ENCODE measurements around the gene TTC28.

The TTC28 gene

DNA sequence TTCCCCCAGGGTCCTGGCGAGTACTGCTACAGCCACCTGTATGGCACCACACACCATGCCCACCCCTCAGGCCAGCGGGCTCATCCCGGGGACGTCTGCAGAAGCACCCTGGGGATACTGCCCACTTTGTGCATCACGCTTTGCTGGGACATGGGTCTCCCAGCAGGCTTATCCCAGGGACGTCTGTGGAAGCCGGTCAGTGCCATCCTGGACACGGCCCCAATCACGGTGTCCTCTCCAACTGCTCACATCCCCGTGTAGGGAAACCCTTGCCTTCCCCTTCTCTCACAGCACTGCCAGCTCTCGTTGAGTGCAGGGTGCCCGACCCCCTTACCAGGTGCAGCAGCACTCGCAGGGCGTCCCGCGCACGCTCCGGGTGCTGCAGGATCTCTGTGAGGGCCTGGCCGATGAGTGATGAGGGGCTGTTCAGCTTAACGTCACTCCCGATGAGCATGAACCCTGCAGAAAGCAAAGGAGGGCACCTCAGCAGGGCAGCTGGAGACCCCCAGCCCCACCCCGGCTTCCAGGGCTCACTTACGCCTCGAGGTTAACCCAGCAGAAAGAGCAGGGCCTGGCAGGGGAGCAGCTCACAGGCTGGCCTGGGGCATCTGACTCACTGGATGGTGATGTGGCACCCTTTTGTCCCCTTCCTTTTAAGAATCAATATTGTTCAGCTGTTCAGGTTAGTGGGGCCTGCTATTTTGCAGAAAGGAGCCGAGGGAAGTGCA is 683.7 kb downstream of the TTC28 start:
- DNase-seq: no peak

DNA sequence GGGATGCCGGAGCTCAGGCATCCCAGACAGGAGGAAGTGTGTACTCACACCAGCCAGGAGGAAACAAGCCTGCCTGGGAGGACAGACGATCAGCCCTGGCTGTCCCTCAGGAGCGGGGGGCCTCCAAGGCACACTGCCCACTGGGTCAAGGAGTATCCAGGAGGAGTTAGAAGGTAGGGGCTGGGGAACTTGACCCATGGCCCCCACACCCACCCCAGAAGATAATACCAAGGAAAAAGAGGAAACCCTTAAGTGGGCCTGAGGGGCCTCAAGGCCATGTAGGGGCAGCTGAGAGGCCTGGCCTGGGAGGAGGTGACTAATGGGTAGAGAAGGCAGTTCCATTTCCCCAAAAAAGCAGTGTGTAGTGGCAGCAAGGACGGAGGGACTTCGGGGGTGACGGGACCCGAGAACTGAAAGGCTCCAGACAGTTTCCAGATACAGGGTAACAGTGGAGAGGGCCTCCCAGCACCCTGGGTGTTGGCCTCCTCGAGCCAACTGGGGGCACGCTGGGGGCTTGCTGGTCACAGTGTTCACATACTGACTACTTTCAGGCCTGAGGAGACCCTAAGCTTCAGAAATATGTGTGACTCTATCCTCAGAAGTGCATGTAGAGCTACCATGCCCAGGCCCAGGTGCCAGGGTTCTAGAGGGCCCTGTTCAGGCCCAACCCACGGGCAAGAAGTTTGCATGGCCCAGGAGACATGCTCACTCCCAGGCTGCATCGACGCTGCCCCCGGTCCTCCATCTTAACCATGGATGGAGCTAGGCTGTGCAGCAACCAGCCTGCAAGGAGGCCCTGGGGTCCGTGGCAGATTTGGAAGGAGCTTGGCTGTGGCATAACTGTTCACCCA is 684.9 kb downstream of the TTC28 start:
- DNase-seq: peak; percentile 15

DNA sequence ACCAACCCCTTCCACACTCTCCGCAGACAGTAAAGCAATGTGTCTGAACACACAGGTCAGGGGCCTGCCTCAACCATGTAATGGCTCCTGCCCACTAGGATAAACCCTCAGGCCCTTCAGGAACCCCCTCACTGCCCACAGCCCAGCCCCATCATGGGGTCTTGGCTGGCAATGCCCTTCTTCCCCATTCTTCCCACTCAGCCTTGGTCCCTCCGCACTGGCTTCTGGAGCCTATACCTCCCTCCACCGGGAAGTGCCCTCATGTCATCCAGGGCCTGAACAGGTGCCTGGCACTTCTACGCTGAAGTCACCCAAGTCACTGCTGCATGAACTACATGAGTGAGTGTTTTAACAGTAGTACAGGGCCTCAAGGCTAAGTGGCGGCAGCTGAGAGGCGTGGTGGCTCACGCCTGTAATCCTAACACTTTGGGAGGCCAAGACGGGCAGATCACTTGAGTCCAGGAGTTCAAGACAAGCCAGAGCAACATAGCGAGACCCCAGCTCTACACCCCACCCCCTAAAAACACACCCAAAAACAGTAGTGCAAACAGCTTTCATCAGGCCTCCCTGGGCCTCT is 685.8 kb downstream of the TTC28 start:
- DNase-seq: no peak

DNA sequence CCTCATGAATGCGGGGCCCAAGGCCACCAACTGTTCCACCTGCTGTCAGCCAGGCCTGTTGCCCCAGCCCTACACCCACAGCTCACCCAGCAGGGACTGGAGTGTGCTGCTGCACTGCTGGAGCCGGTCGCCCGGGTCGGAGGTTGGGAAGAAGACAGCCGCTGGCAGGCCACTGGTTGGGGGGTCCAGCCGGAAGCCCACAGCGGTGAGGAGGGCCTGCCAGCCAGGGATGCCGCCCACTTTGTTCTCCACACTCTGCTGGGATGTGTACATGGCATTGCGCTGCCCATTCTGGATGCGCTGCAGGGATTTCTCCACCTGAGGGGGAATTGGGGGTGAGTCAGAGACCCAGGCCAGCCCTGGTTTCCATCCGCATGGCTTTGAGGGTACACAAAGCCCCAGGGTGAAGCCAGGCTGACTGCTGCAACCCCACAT is 686.4 kb downstream of the TTC28 start:
- no peak for DNase-seq

DNA sequence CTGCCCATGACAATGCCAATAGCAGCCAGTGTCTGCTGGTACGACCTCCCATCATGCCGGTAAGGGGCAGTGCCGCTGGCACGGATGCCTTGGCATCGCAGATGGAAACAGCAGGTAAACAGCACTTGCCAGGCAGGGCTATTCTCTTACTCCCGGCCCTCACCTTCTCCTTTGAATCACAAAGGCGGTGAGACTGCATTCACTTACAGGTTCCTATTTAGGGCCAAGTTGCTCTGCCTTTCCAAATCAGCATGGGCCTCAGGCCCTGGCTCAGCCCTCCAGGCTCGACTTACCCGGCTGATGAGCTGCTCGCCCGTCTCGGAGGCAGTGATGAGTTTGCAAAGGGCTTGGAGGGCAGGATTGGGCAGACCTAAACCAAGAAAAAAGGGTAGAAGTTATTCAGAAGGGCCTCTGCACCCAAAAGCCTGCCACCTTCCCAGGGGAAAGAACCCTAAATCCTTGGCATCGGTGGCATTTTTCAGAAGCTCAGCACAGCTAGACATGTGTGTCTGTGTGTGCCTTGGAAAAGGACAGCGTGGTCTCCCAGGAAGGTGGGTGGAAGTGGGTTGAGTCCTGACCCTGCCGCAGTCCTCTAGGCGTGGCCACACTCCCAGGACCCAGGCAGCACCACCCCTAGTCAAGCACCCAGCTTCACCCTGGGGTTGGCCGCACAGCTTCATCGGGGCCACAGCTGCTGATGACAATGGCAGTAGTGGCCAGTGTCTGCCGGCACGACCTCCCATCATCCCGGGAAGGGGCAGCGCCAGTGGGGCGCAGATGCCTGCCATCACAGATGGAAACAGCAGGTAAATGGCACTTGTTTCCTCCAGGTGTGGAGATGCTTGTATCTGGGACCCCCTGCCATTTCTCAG is 687.1 kb downstream of the TTC28 start:
- DNase-seq: no peak

DNA sequence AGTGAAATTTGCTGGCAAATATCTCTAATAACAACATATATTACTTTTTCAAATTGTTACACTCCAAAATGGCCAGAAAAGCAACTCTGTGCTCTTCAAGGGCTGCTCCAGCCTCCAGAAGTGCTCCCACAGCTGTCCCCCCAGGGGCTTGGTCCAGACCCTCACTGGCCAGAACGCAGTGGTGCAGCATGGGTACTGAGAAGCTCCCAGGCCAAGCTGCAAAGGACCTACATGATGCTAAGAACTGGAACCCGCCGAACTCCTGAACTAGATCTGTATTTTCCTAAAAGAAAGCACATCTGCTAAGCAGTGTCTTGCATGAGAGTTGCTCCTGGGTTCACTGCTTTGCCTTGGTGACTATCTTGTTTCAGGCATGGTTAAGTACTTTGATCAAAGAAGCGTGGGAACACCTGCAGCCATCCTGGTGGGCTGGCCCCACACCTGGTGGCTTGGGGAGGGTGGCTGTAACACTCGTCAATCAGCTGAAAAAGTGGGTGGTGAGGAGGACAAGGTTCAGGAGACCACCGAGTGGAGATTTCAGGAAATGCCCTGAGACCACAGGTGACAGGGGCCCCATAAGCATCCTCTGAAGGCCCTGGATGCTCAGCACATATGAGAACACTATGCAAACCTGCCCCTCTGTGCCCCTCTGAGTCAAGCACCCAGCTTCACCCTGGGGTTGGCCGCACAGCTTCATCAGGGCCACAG is 687.9 kb downstream of the TTC28 start:
- DNase-seq: no peak

DNA sequence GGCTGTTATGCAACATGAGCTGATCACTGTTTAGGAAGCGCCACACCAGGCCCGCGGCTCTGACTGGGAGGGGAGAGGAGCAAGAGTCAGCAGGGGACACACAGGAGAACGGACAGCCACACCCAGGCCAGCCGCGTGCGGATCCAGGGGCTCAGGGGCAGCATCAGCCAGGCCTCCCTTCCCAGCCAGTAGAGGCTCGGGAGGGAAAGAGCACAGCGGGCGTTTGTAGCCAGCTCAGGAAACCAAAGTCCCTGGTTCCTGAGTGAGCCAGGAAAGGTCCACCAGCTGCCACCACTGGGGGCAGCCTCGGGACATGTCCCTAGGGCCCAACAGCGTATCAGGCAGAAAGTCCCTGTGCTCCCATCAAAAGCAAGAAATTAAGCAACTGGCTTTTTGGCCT is 688.8 kb downstream of the TTC28 start:
- peak; percentile 19 for DNase-seq

DNA sequence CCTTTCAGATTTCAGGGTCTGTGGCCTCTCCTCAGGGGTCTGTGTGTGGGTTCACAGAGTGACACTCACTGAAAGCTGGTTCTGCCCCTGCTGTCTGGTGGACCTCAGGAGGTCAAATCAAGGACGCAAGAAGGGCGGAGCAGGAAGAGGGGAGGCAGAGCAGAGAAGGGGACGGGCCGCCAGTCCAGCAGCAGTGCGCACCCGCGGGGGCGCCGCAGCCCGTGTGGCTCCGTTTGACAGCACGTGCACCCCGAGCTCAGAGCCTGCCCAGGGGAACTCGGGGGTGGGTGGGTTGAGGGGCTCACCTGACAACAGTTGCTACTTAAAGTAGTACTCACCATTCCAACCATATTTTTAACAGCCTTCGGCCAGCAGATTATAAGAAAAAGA is 689.2 kb downstream of the TTC28 start:
- DNase-seq: no peak

DNA sequence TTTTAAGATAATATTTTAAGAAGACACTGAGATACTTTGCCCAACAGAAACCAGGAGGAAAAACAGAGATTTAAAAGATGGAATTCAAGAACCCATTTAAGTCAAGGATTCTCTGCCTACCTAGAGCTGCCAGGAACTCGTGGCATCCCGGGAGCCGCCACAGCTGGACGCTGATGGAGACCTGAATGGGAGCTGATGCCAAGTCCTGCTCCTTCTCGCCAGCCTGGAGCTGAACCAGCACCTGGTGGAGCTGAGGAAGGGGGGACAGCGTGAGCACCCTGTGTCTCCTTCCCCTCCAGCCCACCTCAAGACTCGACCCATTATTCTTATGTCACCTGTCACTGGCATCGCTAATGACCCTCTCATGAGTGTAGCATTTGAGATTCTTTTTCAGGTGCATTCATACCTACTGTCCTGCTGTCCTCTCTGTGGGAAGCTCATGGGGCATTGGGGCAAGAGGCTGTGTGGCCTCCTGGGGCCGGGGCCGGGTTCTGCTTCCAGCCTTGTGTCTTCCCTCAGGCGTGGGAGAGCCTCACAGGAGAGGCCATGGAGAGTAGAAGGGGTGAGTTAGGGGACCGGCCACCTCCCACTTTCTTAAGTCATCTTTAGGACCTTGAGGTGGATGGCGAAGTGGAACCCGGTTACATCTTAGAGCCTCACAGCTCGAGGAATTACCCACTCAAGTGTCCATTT is 689.7 kb downstream of the TTC28 start:
- no peak for DNase-seq

DNA sequence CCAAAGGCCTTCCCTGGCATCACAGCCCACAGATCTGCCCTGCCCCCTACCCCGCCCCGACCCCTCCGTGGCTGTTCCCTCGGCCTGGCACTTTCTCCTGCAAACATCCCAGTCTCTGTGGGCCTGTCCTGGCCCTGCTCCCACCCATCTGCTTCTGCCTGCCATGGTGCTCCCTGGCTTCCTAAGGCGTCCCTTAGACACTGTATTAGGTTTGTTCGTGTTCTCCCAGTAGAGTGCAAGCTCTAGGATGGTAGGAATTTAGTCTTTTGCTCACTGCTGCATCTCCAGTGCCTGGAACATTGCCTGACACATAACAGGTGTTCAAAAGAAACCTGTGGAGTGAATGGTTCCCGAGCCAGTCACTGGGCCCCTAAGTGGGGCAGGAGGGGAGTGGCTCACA is 690.9 kb downstream of the TTC28 start:
- DNase-seq: no peak

DNA sequence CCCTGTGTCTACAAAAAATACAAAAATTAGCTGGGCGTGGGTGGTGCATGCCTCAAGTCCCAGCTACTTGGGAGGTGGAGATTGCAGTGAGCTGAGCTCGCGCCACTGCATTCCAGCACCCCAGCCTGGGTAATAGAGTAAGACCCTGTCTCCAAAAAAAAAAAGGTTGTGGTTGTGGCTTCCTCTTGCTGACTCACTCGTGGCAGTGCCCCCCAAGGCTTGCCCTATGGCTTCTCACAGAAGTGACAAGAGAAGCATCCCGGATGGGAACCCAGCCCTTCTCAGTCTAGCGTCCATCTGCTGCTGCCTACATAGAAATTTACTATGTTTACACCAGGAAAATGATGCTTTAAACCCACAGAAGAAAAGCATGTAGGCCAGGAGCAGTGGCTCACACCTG is 692.1 kb downstream of the TTC28 start:
- no peak for DNase-seq

DNA sequence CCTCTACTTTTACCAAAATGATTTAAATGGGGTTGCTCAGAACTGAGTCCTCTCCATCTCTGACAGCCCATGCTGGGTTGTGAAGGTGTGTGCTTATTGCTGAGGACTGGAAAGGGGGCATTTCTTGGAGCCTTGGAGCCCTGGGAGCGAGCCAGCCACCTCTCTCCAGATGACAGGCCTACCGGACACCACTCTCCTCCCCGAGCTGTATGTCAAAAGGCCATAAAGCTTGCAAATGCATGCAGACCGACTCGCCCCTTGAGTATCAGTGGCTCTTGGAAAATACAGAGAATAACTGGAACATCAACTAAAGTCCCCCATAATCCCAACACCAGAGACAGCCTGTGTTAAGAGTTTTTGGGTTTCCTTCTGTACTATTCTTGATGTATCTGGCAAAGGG is 692.7 kb downstream of the TTC28 start:
- no peak for DNase-seq

DNA sequence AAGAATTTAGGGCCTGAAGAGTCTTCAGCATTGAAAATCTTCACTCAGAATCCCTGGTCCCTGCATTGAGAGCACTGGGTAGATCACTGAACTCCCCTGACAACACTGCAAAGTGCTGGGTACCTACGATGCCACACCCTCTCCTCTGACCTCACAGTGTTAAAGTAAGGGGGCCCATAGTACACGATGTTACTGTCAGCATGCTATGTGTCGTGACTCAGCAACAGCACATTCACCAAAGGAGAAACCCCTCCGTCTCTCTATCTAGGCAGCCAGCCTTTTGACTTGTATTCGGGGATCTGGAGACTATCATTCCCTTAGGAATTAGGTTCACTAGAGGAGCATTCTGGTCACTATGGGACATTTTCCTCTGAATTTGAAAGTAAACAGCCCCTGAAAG is 693.2 kb downstream of the TTC28 start:
- no peak for DNase-seq

DNA sequence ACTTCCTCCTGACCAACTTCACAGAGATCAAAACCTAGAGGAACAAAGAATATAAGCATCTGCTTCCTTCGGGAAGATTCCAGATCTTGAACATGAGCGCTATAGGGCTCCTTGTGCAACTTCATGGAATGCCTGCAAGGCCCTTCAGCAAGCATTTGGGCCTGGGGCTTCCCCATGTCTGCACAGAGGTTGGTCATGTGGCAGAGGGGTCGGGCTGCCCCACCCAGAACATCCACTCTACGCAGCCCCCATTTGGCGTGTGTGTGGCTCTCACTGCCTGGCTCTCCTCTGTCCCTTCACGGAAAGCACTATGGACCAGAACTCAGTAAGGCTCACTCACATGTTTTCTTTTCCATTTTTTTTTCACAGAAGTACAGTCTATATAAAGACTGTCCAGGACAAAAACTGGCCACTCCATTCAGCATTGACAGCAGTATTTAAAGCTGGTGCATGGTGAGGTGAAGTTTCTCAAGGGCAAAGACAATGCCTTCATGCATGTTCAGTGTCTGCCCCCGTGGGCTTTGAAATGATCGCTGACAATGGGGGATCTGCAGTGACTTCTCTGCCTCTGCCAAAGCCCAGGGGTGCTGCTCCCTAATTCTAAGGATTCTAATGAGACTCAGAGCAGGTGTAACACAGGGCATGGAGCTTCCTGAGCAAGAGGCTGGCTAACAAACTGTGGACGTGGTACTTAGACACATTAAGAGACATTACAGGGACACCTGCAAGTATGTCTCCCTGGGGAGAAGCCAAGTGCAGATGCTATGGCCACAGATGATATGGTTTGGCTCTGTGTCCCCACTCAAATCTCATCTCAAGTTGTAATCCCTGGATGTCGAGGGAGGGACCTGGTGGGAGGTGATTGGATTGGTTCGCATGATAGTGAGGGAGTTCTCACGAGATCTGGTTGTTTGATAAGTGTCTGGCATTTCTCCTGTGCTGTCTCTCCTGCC is 694.0 kb downstream of the TTC28 start:
- DNase-seq: no peak

DNA sequence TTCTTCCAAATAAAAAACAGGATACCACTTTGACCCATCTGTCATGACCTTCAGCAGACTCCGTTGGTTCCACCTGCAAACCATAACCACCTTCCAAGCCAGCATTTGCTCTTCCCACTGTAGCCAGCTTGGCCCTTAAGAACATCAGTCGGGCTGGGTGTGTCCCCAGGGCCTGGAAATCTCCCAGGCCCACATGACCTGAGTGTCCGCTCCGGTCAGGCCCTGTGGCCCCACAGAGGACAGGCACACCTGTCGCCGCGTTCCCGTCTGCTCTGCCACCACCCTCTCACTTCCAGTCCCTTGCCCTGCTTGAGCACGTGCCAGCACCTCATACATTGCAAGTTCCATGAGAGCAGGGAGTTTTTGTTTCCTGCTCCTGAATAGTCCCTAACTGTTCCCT is 694.9 kb downstream of the TTC28 start:
- DNase-seq: no peak

DNA sequence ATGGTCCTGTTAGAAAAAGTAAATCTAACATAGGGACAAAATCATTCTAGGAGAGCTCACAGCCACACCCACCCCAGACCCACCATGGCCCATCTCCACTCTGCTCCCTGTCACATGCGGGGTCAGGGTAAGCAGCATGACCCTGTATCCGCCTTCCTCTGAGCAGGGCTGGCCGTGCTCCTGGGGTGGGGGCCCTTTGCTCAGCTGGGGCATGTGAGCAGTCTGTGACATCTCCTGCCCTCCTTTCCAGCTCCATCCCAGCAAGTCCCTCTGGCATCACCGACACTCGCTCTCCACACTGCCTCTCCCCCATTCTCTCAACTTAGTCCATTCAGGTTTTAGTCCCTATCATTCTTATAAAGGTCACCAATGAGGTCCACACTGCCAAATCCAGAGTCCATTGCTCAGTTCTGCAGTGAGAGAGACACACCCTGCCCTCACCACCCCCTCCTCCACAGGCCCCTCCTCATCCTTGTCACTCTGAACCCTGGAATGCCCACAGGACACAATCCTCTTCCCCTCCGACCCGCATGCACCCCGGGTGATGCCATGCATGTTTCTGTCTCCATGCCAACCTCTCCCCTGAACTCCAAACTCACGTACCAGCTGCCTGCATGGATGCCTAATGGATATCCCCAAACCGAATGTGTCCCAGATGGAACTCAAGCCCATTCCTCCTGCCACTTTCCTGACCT is 695.5 kb downstream of the TTC28 start:
- no peak for DNase-seq

DNA sequence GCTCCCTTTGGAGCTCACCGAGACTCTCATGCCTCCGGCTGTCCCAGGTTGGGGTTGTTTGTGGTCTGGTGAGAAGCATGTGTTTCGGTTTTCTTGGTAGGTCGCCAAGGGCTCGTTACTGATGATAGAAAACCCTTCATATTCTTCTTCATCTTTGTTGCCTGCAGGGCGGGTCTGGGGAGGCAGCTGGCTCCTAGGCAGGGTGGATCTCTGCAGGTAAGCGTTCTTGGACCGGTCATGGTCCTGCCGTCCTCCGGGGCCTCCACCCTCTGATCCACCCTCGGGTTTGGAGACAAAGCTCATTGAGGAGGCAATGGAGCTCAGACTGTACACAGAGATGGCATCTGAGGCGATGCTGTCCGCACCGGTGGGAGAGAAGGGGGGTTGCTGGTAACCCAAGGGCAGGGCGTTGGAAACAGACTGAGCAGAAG is 696.3 kb downstream of the TTC28 start:
- no peak for DNase-seq

DNA sequence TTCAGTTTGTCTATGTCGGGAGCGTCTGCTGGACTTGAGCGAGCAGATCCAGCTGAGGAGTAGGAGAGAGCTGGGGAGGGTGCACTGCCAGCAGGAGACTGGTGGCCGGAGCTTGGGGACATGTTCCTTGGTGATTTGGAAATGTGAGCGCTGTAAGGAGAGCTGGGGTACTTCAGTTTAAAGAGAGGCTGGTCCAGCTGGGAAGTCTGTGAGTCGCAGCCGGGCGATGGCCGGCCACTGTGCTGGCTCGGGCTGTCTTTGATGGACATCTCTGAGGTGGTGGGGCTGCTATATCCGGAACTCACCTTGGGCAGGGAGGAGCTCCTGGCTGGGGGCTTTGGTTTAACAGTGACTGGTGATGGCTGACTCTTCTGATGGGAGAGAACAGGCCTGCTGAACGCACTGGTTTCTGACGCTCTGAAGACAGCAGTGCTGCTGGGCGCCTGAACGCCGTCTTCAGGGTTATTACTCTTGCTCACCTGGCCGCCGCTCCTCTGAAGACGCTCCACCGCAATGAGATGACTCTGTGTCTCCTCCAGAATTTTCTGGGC is 696.9 kb downstream of the TTC28 start:
- DNase-seq: no peak

DNA sequence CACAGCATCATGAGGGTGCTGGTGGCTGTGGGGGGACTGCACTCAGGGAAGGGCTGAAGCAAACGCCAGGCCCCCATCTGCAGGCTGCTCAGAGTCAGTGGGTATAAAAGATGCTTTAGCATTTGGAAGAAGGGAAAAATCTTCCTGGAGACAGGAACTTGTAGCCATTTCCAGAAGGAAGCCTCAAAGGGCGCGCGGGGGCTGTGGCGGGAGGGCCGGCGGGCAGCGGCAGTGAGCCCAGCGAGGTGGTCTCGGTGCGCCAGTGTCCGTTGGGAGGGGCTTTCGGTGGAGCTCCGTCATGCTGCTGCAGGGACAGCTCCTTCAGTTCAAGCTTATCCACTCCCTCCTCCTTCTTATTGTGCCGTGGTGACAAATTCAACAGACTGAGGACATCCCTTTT is 697.5 kb downstream of the TTC28 start:
- DNase-seq: no peak
